ENCODE measurements around the gene MTHFD1L. TPM values are rescaled to one million over a fixed set of nuclear protein-coding genes. Genes with fewer than 3 reads are reported as not detected.

The MTHFD1L gene
- total RNA-seq, 1 donor from 2014 or later, result 1.6 TPM

GRCh38 chr6:150930841-150931240 lies 65.3 kb downstream of the MTHFD1L start:
- no peak for ATAC-seq
- no peak for DNase-seq (ENCODE audit: low spot score)

GRCh38 chr6:150931405-150931804 lies 65.9 kb downstream of the MTHFD1L start:
- DNase-seq (ENCODE audit: low spot score) (no peak), ATAC-seq (no peak)

GRCh38 chr6:150932996-150933395 lies 67.5 kb downstream of the MTHFD1L start:
- no peak for ATAC-seq
- DNase-seq (ENCODE audit: low spot score), result no peak

DNA sequence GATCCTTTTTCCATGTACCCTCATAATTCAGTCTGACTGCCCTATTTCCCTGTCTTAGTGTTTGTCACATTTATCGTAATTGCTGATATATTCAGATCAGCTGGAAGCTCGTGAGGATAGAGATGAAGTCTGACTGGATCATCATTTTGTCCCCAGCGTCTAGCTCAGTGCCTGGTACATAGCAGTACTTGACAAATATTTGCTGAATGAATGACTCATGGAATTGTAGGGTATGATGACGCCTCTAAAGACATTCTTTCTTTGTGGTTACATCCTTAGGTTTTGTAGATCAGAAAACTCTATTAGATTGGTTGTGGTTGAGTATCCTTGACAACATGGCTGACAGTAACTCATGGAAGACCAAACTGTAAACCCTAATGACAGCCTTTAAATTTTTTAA lies 68.9 kb downstream of the MTHFD1L start:
- DNase-seq (ENCODE audit: low spot score), result no peak
- ATAC-seq, result no peak

GRCh38 chr6:150936021-150936555 lies 70.6 kb downstream of the MTHFD1L start:
- no peak for ATAC-seq
- no peak for DNase-seq (ENCODE audit: low spot score)

DNA sequence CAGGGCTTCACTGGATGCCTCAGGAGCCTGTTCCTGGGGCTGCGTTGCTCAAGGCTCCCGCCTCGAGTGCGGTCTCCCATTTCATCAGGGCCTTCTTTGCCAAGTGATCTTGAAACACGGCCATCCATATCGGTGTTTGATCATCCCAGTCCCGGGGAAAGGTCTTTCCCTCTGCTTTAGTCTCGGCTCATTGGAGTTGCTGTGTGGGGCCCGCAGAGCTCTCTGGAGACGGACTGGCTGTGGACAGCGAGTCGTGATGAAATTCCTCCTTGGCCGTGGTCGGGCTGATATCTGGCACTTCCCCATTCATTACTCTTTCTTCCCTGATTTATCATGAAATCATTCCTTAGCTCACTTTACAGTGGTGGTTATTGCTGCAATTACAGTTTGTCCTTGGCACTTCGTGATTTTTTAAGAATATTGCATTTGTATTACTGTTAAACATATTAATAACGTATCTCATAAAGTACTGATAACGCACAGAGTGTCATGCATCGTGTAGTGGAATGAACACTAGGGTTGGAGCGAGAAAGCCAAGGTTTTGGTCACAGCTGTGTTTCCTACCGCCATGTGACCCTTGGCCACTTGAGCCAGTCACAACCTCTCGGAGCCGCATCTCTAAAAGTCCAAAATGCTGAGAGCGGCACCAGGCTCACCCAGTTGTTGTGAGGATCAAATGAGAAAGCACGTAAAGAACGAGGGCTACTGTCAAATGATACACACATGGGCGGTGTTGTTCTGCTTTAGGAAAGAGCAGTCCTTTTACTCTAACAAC lies 71.8 kb downstream of the MTHFD1L start:
- DNase-seq (ENCODE audit: low spot score) (no peak), ATAC-seq (no peak)

DNA sequence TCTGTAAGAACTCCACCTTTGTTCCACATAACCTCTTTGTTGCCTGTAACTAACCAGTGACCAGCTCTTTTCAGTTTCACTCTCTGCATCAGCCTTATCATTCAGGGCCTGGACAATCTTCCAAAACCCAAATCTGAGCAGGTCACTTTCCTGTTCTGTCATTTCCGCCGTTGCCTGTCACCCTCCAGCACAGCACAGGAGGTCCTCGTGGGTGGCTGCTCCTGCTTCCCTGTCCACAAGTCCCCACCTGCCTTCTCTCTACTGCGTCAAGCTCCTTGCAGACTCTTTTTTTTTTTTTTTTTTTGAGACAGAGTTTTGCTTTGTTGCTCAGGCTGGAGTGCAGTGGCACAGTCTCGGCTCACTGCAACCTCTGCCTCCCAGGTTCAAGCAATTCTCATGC lies 73.9 kb downstream of the MTHFD1L start:
- DNase-seq (ENCODE audit: low spot score) (no peak), ATAC-seq (no peak)

GRCh38 chr6:150940941-150941340 lies 75.4 kb downstream of the MTHFD1L start:
- no peak for DNase-seq (ENCODE audit: low spot score)
- no peak for ATAC-seq

GRCh38 chr6:150949526-150949925 lies 84.0 kb downstream of the MTHFD1L start:
- no peak for ATAC-seq
- DNase-seq (ENCODE audit: low spot score), result no peak

- DNase-seq (ENCODE audit: low spot score) (no peak), ATAC-seq (no peak)
These were observed 88.3 kb downstream of the MTHFD1L start for GRCh38 chr6:150953851-150954250.

- DNase-seq (ENCODE audit: low spot score) (no peak), ATAC-seq (no peak)
These were observed 93.7 kb downstream of the MTHFD1L start for GRCh38 chr6:150959166-150959565.

DNA sequence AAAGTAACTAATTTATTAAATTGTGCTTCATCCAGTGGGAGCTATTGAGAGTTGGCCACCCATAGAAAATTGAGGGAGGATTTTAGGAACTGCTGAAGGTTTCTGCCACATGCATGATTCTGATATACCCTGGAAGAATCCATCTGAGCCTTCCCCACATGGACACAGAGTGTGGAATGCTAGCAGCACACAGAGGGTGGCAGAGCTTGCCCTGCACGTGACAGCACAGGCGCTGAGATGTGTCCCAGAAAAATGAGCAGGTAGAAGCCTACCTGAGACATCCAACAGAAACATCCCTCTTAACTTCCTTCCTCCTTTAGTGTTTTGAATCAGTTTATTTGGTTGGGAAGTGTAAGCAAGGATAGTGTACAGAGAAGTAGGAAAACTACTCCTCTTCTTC lies 96.9 kb downstream of the MTHFD1L start:
- DNase-seq (ENCODE audit: low spot score) (no peak), ATAC-seq (no peak)

DNA sequence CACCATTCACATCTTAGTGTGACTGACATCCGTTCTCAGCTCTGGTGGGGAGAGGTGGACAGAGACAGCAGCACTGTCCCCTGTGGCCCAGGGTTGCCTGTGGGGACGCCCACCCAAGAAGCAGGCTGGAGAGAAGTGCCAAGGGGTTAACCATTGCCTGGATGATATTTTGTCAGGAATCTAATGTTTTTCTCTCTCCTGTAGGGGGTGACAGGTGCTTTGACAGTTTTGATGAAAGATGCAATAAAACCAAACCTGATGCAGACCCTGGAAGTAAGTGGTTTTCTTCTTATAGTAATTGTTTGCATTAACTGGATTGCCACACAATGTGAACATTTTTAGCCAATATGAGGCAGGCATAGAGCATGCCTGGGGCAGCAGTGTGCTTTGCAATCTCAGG lies 99.3 kb downstream of the MTHFD1L start:
- DNase-seq (ENCODE audit: low spot score) (no peak), ATAC-seq (no peak)

DNA sequence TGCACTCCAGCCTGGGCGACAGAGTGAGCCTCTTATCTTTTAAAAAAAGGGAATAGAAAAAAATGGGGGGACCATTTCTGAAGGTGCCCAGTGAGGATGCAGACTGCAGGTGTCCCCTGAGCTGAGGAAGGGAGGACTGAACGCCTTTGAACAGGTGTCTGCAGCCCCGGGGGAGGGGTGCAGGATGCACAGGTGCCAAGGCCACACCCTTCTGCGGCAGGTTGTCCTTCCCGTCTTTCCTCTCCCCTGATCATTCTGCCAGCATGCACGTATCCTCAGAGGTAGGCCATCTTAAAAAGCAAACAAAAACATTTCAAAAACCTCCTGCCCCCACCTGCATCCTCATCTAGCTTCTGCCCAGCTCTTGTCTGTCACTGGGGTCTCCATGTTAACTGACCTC lies 101.3 kb downstream of the MTHFD1L start:
- no peak for DNase-seq (ENCODE audit: low spot score)
- no peak for ATAC-seq

GRCh38 chr6:150967381-150967780 lies 101.9 kb downstream of the MTHFD1L start:
- no peak for ATAC-seq

DNA sequence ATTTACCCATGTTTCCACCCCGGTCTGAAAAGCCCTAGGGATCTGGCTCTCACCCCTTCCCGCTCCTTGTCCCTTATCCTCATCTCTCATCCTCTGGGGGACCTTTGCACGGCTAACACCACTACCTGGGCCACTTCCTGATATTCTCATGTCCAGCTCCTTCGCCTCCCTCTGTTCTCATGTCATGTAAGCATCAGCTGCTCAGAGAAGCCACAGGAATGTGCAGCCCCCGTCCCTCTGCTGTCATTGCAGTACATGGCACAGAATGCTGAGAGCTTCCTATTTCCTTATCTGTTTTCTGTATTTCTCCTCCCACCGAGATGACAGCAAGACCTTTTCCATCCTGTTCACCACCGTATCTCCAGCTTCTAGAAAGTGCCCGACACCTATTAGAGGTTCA lies 102.4 kb downstream of the MTHFD1L start:
- ATAC-seq (no peak), DNase-seq (ENCODE audit: low spot score) (no peak)

More at GRCh38 chr6:150967381-150967780, 101.9 kb downstream of the MTHFD1L start:
- no peak for DNase-seq (ENCODE audit: low spot score)

- no peak for ATAC-seq
- no peak for DNase-seq (ENCODE audit: low spot score)
These were observed 104.4 kb downstream of the MTHFD1L start for GRCh38 chr6:150969901-150970300.

GRCh38 chr6:150971219-150971618 lies 105.7 kb downstream of the MTHFD1L start:
- DNase-seq (ENCODE audit: low spot score), result no peak
- no peak for ATAC-seq

GRCh38 chr6:150975136-150975535 lies 109.6 kb downstream of the MTHFD1L start:
- ATAC-seq (no peak), DNase-seq (ENCODE audit: low spot score) (no peak)

DNA sequence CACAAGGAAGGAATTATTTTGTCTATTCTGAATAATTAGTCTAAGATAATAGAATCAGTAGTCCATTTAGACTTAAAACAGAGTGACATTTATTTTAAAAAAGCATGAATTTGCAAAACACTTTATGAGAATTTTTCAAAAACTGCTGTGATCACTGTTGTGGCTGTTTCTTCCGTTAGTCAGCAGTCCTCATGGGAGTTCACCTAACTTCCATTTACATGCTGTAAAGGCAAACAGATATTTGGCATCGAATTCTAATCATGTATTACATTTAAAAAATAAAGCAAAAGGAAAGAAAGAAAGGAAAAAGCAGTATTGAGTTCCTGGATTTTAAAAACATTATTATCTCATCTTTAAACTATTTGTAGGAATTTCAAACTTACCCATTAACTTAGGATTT lies 111.8 kb downstream of the MTHFD1L start:
- ATAC-seq (no peak), DNase-seq (ENCODE audit: low spot score) (no peak)

- no peak for ATAC-seq
- DNase-seq (ENCODE audit: low spot score), result no peak
These were observed 113.1 kb downstream of the MTHFD1L start for GRCh38 chr6:150978624-150979023.

GRCh38 chr6:150979826-150980350 lies 114.4 kb downstream of the MTHFD1L start:
- no peak for DNase-seq (ENCODE audit: low spot score)
- no peak for ATAC-seq

DNA sequence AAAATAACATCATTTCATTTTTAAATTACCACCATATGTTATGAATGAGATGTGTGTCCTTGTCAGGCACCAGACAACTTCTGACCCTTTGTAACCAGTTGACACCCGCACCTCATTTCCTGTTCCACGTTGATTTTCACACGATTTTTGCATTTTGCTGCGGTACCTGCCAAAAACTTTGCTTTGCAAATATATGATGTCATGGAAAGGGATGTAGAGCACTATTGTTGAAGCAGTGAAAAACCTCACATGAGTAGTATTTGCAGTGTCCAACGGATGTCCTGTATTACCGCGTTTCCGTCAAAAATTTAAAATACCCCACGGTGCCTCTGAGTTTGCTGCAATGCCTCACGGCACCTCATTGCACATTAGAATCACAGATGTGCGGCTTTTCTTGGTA lies 115.6 kb downstream of the MTHFD1L start:
- no peak for ATAC-seq
- no peak for DNase-seq (ENCODE audit: low spot score)
